GM21825 (cell line): Measurements from ENCODE around the gene VASH2.
A peak's percentile ranks its signal among the peaks of the same experiment; 100 is the strongest.
"Not testable (repeated sequence)": the region's sequence is repeated elsewhere in the genome, so short reads cannot be mapped to it uniquely, and the experiment has no call there.

Source experiments
- ATAC-seq: cut with Tn5 transposase; IDR thresholded peaks from one replicate; pipeline ENCODE4 v1.9.1; 2021; ENCODE audit warnings: mild to moderate bottlenecking, moderate library complexity; ENCODE audit not compliant: unreplicated experiment

VASH2 gene

DNA sequence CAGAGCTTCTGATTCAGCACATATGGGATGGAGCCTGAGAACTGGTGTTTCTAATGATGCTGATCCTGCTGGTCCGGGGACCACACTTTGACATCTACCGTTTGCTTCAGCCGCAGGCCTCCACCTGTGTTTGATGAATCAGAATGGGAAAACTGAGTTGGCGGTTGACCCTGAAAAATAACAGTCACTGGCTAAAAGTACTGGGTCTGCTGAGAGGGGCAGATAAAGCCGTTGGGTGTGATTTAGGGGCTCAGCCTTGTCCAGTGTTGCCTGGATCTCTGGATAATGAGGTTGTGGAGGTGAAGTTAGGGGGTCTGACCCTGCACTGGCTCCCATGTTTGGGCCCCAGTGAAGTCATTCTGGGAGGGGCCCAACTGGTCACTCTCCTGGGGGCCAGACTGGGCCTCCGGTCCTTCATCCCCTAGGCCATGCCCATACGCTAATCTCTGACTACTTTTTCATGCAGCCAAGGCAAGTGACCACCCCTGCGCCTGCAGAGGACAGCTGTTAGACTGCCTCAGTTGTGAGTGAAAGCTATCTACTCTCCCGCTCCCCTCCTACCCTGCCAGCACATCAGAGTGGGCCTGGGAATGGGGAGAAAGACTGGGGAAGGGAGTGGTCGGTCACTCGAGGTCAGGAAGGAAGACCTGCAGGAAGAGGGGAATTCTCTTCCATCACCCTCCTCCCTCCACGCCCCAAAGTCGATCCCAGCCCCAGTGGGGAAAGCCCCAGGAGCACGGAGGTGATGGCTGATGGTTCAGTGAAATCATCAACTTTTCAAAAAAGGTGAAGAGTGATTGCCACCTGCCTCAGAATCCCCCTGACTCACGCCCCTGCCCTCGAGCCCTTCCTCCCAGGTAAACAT lies 27.7 kb downstream of the VASH2 start:
- no peak for ATAC-seq

GRCh38 chr1:212979340-212980122 lies 29.2 kb downstream of the VASH2 start:
- peak; percentile 60 for ATAC-seq

GRCh38 chr1:212980123-212980785 lies 29.9 kb downstream of the VASH2 start:
- ATAC-seq = no peak

DNA sequence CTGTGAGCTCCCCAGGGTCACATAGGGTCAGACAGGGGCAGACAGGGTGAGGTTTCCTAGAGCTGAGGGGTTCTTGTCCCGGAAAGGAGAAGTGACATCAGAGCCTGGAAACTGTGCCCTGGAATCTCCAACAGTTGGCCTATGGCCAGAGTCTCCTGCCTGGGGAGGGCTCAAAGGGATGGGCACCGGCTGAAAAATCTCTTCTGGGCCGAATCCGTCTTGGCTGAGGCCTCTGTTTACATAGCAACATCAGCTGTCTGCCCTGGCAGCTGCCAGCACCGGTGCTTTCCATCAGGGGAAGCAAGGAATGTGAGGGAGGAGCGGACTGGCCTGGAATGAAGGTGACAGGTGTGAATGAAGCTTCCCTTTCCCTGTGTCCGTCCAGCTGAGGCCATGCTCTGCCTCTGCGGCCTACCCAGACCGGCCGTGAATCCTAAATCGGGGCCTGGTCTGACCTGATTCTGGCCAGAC lies 30.7 kb downstream of the VASH2 start:
- ATAC-seq = no peak

DNA sequence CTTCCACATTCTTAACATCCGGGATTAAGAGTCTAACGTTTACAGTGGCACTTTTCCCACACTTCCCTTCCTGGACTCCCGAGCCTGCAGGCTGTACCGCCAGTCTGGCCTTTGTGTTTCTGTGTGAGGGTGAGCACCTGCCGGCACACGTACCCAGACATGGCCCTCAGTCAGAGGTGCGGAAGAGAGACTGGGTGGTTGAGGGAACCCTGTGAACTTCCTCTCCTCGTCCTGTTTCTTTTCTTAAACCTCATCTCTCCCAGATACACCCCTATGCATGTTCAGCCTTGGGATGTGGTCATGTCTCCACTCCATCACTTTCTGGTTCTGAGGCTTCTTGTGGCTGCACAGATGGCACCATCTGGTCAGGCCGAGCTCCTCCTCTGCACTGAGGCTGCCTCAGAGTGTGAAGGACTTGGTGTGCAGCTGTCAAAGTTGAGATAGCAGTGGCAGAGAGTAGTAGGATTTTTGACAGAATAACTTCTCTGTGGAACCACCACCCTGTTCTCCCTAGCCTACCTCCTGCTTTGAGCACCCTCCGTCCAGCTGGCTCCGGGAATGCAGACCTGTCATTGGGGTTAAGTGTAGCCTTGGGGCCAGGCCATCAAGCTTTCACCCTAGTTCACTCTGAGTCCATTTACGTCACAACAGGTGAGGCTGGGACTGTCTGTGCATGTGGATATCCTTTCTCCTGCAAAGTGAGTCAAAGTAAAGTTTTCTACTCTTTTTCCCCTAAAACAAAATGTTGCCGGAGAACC lies 31.4 kb downstream of the VASH2 start:
- peak; percentile 59 for ATAC-seq

DNA sequence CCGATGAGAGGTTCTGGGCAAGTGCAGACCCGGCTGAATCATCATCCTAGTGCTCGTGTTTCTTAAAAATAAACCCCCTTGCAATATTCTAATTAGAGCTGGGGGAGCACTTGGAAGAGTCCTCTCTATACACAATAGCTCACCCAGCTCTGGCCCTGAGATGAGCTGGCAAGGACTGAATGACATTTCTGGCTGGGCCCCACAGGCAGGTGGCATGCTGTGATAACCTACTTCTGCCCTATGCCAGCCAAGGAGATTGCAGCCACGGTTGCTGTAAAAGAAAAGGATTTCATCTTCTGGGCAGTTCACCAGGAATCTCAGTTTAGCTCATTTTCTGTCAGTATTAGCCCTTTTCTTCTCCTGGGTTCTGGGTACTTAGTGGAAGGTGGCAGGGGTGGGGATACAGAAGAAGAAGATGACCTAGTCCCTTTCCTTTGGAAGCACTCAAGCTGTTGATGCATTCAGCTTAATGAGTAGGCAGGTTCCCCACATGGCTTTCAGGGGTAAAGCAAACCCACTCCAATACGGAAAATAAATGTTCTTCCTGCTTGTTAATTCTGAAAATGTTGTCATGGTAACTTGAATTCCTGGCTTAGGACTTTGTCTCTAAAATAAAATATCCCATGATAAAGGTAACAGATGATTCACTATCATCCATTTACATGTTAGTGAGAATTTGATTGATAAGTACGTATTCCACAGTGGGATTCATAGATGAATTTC lies 32.2 kb downstream of the VASH2 start:
- no peak for ATAC-seq

GRCh38 chr1:212983482-212983881 lies 33.1 kb downstream of the VASH2 start:
- ATAC-seq = no peak

DNA sequence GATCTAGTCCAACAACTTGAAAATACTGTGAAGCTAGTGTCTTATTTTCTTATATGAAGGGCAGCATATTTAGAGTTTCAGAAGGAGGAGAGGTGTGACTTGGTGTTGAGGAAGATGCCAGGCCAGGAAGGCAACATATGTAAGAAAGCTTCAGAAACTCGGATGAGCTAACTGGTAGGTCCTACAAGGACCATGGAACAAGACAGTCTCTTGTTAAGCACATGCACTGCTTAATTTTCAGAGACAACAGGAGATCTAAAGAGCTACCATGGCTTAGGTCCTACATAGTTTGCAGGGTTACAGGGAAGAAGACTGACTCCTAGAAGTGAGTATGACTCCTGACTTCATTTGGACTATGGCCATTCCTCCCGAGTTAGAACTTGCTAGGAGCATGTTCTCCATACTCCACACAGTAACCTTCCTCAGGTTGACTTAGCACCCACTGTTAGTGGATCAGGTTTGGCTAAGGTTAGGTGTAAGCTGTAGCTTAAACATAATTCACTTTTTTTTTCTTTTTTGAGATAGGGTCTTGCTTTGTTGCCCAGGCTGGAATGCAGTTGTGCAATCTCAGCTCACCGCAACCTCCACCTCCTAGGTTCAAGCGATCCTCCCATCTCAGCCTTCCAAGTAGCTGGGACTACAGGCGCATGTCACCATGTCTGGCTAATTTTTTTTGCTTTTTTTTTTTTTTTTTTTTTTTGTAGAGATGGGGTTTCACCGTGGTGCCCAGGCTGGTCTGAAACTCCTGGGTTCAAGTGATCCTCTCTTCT lies 34.4 kb downstream of the VASH2 start:
- no peak for ATAC-seq

DNA sequence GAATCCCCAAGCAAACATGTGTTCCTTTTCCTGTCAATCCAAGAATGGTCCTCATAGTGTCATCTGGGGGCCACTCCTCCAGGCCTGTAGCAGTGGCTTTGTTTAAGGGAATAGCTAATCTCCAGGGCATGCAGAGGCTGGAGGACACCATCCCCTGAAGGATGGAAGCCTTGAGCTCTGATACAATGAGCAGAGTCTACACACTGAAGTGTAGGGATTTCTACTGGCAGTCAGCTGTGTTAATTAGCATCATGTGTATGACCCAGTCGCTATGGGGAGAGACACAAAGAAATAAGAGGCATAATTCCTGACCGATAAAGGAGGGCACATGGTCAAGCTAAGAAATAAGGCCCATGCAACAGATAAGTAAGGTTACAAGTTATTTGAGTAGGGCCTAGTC lies 36.2 kb downstream of the VASH2 start:
- ATAC-seq = no peak

GRCh38 chr1:212987702-212988322 lies 37.5 kb downstream of the VASH2 start:
- no peak for ATAC-seq

DNA sequence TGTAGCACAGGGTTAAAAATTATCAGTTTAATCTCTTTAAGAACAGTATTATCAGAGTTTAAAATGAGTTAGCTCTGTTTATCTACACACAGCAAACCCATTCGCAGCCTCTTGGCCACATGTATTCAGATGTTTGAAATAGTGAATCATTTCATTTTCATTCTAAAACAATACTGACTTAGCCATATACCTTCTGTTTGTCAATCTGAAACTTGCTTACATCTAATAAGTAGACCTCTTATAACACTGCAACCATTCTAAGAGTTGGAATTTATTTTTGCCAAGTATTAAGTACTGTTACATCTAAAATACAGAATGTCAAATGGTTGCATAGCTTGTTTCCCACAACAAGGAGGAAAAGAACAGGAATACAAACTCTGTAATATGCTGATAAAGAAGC lies 39.9 kb downstream of the VASH2 start:
- ATAC-seq = no peak

GRCh38 chr1:212993960-212994359 lies 43.6 kb downstream of the VASH2 start:
- ATAC-seq = not testable (repeated sequence)

DNA sequence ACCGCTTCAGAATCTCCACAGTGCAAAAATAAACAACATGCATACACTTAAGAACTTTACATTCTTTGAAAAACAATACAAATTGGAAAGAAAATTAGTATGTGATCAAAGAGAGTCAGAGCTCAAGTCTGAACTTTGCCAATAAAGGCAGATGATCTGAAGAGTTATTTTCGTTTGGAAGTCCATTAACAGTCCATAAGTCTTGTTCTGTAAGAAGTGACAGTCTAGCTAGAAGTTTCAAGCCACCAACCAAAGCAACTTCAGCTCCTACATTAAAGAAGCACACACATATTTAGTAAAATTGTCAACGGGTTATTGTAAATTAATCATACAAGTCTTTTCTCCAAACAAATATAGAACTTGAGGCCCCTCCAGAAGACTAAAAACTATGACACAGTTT lies 44.6 kb downstream of the VASH2 start:
- ATAC-seq = no peak

GRCh38 chr1:213003256-213003655 lies 52.9 kb downstream of the VASH2 start:
- ATAC-seq = no peak

DNA sequence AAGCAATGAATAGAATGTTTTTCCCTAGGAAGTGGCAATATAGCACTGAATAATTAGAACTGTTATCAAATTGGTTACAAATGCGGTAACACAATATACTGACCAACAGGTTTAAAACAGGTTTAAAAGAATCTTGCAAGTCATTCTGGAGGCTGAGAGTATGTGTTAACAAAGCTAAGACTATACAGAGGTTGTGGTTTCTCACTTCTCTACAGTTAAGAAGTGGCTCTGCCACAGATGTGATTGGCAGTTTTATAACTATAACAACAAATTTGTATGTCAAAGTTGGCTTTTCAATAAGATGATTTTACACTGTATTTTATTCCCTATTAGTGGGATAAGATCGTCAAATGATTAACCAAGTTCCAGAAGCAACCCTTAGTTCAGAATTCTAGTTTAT lies 58.2 kb downstream of the VASH2 start:
- ATAC-seq = peak; percentile 66

GRCh38 chr1:213014642-213015041 lies 64.3 kb downstream of the VASH2 start:
- ATAC-seq = no peak

DNA sequence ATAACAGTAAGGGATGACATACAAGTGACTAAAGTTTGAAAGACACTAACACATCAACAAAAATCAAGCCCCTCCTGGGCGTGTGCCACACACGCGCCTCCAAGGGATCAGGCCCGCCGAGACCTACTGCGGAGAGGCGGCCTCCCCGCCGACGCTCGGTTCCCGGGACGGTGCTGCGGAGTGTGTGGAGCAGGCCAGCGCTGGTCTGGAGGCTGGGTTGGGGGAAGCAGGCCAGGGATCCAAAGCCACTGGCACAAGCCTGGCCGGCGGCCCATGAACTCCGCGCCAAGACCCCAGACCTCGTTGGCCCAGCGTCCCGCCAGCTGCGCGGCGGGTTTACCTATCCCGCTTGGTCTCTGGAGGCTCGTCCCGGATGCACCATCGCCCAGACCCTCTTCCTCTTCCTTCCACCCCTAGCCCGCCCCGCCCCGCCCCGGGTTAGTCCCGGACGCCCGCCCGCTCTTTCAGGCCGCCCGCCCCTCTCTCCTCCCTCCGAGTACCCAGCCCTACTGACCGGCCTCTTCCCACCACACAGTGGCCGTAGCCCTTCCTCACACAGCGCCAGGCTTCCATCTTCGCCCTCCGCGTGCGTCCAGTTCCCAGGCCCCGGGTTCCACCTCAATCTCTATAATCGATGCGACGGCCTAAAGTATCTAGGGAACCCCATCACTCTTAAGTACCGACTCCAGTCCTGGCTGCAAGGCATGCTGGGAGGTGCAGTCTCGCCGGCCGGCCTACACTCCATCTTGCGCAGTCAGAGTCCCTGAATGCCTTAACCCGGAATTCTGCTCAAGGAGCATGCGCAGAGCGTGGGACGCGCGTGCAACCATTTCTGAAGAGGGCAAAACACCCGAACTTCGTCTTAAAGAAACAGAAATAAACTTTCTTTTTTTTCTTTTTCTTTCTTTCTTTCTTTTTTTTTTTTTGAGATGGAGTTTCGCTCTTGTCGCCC lies 65.0 kb downstream of the VASH2 start, which contains the start of gene ANGEL2:
Gene ANGEL2 (minus strand): TSS at position 769 of the 952 bp plus-strand sequence. CDS start 196 bp downstream, at position 573.
- ATAC-seq = peak; percentile 92
